Small intestine (tissue), 7 donors: ENCODE results near the gene CHURC1. TPM values are rescaled to one million over a fixed set of nuclear protein-coding genes. Genes with fewer than 3 reads are reported as not detected.

Experiments
- DNase-seq, 2 donors: peaks; one replicate each; pipeline versions ENCODE4 v3.0.0 to v3.0.0-alpha.2; 2013
- FAIRE-seq: peaks from 2 replicates; lab custom pipeline; 2012; peaks lifted over from hg19 to GRCh38; lab: Jason Lieb, UNC
- H3K27ac ChIP-seq, 3 donors: one replicate each; pipeline ENCODE4 v1.5.1; 2013; ENCODE audit warnings: low read length in 2 of 3, mild to moderate bottlenecking in 2 of 3, control low read depth in 1 of 3, inconsistent platforms in 1 of 3, low read depth in 1 of 3, moderate library complexity in 1 of 3
- H3K27me3 ChIP-seq, 3 donors: one replicate each; pipeline ENCODE4 v1.6.1; 2013; ENCODE audit warnings: low read length in 3 of 3, inconsistent platforms in 1 of 3; ENCODE audit not compliant: control insufficient read depth in 3 of 3, insufficient read depth in 3 of 3
- H3K36me3 ChIP-seq, 3 donors: one replicate each; pipeline ENCODE4 v1.6.1; 2013; ENCODE audit warnings: low read length in 3 of 3, inconsistent platforms in 1 of 3, low read depth in 1 of 3, mild to moderate bottlenecking in 1 of 3, moderate library complexity in 1 of 3; ENCODE audit not compliant: control insufficient read depth in 3 of 3, insufficient read depth in 2 of 3
- H3K4me1 ChIP-seq, 3 donors: one replicate each; pipeline ENCODE4 v1.6.1; 2013; ENCODE audit warnings: low read length in 2 of 3, inconsistent platforms in 1 of 3, low read depth in 1 of 3, mild to moderate bottlenecking in 1 of 3, moderate library complexity in 1 of 3; ENCODE audit not compliant: control insufficient read depth in 3 of 3, insufficient read depth in 2 of 3
- H3K4me3 ChIP-seq, 3 donors: one replicate each; pipeline ENCODE4 v1.5.1; 2013; ENCODE audit warnings: low read length in 3 of 3, control low read depth in 1 of 3, inconsistent platforms in 1 of 3, low read depth in 1 of 3, mild to moderate bottlenecking in 1 of 3, moderate library complexity in 1 of 3
- H3K9me3 ChIP-seq, 2 donors: one replicate each; pipeline ENCODE4 v1.6.1; 2013; ENCODE audit warnings: low read depth in 1 of 2, low read length in 1 of 2; ENCODE audit not compliant: control insufficient read depth in 2 of 2, insufficient read depth in 1 of 2
- WGBS, 3 donors: extraction: QIAGEN DNeasy Blood & Tissue Kit; methylation state at CpG; one replicate each; pipeline ENCODE4 v1.1.7; 2013; 5-methylcytosine and 5-hydroxymethylcytosine counted together
- polyA plus RNA-seq, 4 donors: library from polyadenylated mRNA; stranded (reverse) in 3 of 4; unstranded in 1 of 4; fragments of 200-250 nt in 3 of 4; fragments of 120-200 nt in 1 of 4; gene quantifications; one replicate each; pipeline versions ENCODE4 v1.2.1 to v1.2.3, GENCODE V29; 2013
- donor health status: healthy with polysubstance abuse.
- donor health status: control.
- donor health status: control.
- donor health status: Bipolar disorder and iron deficiency.
- donor health status: healthy.

Gene CHURC1
- polyA plus RNA-seq, 4 donors = 25.9 to 40.3 (median 33.9) TPM

DNA sequence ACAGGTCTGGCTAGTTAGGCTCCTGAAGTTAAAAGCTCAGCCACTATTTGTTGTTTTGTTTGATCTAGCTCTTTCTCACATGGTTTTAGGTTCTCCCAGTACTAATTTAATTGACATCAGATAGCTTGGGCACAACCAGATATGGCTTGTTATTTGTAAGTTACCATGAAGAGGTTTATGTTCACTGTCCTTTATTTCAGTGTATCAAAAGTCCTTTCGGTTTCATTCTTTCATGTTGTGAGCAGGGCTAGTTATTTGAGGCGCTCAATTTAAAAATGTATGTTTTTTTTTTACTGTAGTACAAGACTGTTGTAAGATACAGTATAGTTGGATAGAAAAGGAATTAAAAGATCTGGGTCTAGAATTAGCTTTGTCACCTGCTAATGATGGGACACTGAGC lies 21.3 kb downstream of the CHURC1 start:
- 7 to 50% (median 26%) methylated on average over 2 of the region's 2 CpGs for WGBS, 3 donors
- H3K36me3 ChIP-seq = peaks cover 2 to 16% (median 4%) of the 10 kb centered on the region in 3 donors
- DNase-seq = no peak
- H3K27me3 ChIP-seq = no peaks in the 10 kb centered on the region
- no peak overlapping the region for H3K27ac ChIP-seq
- no peak for FAIRE-seq
- no peak overlapping the region for H3K4me3 ChIP-seq
- peaks cover 0 to 4% of the 10 kb centered on the region in 2 donors for H3K9me3 ChIP-seq
- peaks cover 0 to 21% (median 2%) of the 10 kb centered on the region in 3 donors for H3K4me1 ChIP-seq

DNA sequence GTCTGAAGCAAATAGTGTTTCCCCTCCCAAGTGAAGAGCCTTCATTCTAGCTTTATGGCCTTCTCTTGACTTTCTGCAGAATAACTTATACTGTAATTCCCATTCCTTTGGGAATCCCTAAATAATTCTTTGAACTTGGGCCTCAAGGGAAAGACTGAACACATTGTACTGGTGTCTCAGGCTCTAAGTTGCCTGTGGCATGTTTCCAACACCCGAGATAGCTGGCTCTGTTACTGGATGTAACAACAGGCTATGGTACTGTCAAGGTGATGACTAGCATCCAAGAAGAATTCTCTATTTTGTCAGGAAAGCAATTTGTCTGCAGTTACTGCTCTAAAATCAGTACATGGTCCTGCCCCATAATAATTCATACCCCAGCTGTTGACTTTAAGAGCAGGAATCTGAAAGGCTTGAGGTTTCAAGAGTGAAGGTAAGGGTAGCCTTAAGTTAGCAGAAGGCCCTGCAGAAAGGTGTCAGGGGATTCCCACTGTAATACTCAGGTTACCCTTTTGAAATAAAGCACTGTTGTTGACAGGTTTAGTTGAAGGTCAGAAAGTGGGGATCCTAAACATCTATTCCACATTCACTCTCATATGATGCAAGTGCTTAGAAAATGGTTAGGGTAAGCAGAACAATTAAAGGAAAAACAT lies 23.0 kb downstream of the CHURC1 start:
- no peak for FAIRE-seq
- Histone ChIP-seq H3K27ac (peak overlapping the region in 1 of 3 donors; percentile 49), H3K27me3 (no peaks in the 10 kb centered on the region), H3K36me3 (peaks cover 2 to 22% (median 2%) of the 10 kb centered on the region in 3 donors), H3K4me3 (no peak overlapping the region), H3K4me1 (peaks cover 0 to 23% (median 2%) of the 10 kb centered on the region in 3 donors), H3K9me3 (peaks cover 0 to 4% of the 10 kb centered on the region in 2 donors)
- WGBS, 3 donors = 18 to 42% (median 25%) methylated on average over 1 of the region's 1 CpG
- DNase-seq = no peak

DNA sequence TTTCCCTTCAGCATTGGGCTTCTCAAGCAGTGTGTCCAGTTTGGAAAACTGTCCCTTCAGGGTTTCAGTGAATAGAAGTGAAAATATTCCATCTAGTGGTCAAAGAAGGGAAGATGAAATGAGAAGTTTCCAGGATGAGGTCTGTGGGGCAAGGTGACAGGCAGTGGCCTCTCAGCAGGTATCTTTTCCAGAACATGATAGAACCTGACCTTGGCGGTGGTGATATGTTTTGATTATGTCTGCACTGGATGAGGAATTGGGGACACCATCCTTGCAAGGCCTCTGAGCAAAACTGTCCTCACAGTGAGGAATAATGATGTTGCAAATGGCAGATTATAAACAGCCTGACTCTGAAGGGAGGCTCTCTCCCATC lies 23.6 kb downstream of the CHURC1 start:
- H3K9me3 ChIP-seq = peaks cover 0 to 4% of the 10 kb centered on the region in 2 donors
- H3K27me3 ChIP-seq = no peaks in the 10 kb centered on the region
- H3K4me1 ChIP-seq = peaks cover 2 to 26% (median 2%) of the 10 kb centered on the region in 3 donors
- 48 to 76% (median 67%) methylated on average over 1 of the region's 1 CpG for WGBS, 3 donors
- FAIRE-seq (no peak), DNase-seq (no peak)
- H3K27ac ChIP-seq = peak overlapping the region in 1 of 3 donors; percentile 6
- no peak overlapping the region for H3K4me3 ChIP-seq
- H3K36me3 ChIP-seq = peaks cover 1 to 25% (median 2%) of the 10 kb centered on the region in 3 donors

DNA sequence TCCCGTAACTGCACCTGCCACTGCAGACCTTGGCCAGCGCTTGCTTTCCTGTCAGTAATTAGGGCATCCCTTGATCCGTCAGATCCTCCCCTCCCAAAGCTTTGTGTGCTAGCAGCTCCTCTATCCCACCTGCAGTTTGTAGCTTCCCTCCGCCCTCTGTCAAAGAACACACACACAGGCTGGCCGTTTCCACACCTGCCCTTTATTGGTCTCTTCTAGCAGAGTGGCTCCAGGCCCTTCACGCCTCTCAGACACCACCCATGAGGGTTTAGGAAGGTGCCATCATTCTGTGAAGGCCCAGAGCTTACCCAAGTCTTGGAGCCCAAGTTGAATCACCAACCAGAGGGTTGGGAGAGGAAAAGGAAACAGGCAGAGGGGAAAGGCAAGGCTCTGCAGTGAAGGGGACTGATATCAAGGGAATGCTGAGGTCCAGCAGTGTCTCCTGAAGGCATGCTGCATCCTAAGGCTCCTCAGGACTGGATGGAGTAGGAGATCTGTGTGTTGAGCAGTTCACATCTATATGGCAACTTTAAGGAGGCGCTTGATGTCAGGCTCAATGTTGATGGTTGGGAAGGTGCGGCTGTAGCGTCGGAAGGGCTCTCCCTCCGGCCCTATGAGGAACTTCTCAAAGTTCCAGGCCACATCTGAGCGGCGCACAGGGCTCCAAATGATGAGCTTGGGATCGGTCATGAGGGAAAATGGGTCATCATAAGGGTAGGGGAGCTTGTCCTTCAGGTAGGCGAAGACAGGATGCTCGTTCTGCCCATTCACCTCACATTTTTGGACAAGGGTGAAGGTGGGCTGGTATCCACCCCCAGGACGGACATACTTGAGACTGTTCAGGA lies 24.9 kb downstream of the CHURC1 start:
- no peaks in the 10 kb centered on the region for H3K27me3 ChIP-seq
- no peak for FAIRE-seq
- WGBS, 3 donors = 49 to 77% (median 69%) methylated on average over 17 of the region's 17 CpGs
- H3K9me3 ChIP-seq = peaks cover 0 to 4% of the 10 kb centered on the region in 2 donors
- peak overlapping the region in 2 of 3 donors; percentile 24 to 52 for H3K27ac ChIP-seq
- H3K4me1 ChIP-seq = peaks cover 9 to 39% (median 11%) of the 10 kb centered on the region in 3 donors
- H3K4me3 ChIP-seq = no peak overlapping the region
- peaks cover 0 to 24% (median 2%) of the 10 kb centered on the region in 3 donors for H3K36me3 ChIP-seq
- DNase-seq = no peak

DNA sequence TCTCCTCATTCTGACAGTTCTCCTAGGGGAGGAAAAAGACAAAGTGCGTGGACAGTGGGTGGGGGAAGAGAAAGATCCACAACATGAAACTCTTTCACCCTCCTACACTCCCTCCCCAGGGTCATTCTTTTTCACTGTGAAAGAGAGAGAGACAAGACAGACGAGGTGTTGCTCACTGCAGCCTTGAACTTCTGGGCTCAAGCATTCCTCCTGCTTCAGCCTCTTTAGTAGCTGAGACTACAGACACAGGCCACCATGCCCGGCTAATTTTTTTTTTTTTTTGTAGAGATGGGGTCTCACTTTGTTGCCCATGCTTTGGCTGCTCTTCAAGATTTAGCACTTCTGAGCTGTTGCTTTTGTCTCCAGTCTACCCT lies 25.5 kb downstream of the CHURC1 start:
- Histone ChIP-seq H3K4me3 (no peak overlapping the region), H3K36me3 (peaks cover 0 to 25% (median 2%) of the 10 kb centered on the region in 3 donors), H3K27ac (peak overlapping the region in 2 of 3 donors; percentile 32 to 52), H3K27me3 (no peaks in the 10 kb centered on the region), H3K4me1 (peaks cover 9 to 42% (median 11%) of the 10 kb centered on the region in 3 donors), H3K9me3 (peaks cover 0 to 4% of the 10 kb centered on the region in 2 donors)
- WGBS, 3 donors = 27 to 61% (median 47%) methylated on average over 3 of the region's 3 CpGs
- DNase-seq (no peak), FAIRE-seq (no peak)

DNA sequence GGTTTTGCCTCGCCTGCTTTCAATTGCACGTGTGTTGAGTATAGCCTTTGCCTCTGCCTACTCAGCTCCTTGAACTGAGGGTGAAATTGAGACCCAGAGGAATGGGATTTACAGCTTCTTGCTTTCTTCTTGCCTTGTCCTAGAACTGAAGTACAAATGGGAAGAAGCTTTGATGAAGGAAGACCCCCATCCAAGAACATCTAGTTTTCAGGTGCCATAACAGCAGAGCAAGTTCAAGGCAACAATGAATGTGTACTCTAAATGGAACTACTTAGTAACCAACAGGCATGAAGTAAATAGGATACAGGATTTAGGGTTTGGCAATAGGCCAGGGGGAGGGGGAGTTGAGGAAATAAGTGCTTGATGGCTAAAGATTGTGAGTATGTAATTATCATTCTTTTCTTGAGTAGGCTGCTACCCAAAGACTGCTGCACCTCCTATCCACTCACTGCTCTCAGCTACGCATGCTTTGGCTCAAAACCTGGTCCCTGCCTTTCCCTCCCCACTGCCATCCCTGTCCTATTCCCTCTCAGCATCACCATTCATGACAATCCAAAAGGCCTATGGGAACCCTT lies 26.2 kb downstream of the CHURC1 start:
- WGBS, 3 donors = 38 to 63% (median 63%) methylated on average over 3 of the region's 3 CpGs
- no peak overlapping the region for H3K4me3 ChIP-seq
- H3K4me1 ChIP-seq = peaks cover 9 to 42% (median 11%) of the 10 kb centered on the region in 3 donors
- peaks cover 0 to 28% (median 2%) of the 10 kb centered on the region in 3 donors for H3K36me3 ChIP-seq
- no peaks in the 10 kb centered on the region for H3K27me3 ChIP-seq
- FAIRE-seq = no peak
- peaks cover 0 to 4% of the 10 kb centered on the region in 2 donors for H3K9me3 ChIP-seq
- no peak for DNase-seq
- peak overlapping the region in 1 of 3 donors; percentile 94 for H3K27ac ChIP-seq

DNA sequence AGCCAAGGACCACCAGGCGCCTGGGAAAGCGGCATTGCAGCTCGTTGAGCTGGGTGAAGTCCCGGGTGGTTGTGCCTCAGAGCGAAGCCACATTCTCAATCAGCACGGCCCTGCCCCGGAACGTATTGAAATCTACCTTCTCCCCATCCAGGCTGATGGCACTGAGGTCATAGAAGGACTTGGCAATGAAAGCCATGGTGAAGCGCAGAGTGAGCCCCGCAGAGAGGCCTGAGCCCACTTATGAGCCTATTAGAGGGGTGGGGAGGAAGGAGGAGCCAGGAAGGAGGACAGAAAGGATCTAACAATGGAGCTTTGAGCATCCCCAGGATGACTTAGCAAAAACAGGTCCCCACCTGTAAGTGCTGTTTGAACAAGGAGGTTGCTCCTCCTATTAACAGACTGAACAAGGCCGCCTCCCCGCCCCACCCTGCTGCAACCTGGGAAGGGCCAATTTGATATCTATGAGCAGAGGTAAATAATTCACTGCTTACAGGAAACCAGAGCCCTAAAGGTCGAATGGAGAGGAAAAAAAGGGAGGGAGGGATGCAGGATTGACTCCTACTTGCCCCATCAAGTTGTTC lies 28.4 kb downstream of the CHURC1 start, which contains the start of gene GPX2:
TSS of gene GPX2 (minus strand) at position 215 of the 581 bp plus-strand sequence. CDS start at position 196, 19 bp downstream.
- H3K4me1 ChIP-seq = peaks cover 9 to 42% (median 16%) of the 10 kb centered on the region in 3 donors
- peak within 1 kb of the TSS; percentile 18 to 31 (median 27) for H3K4me3 ChIP-seq
- DNase-seq = peak; percentile 88 to 95
- no peaks in the 10 kb centered on the region for H3K27me3 ChIP-seq
- WGBS, 3 donors = 13 to 61% (median 38%) methylated on average over 13 of the region's 13 CpGs
- H3K27ac ChIP-seq = peak within 1 kb of the TSS; percentile 60 to 94 (median 76)
- H3K36me3 ChIP-seq = peaks cover 0 to 43% (median 2%) of the 10 kb centered on the region in 3 donors
- H3K9me3 ChIP-seq = peaks cover 0 to 4% of the 10 kb centered on the region in 2 donors
- peak; percentile 47 for FAIRE-seq
